WI38 (cell line): Measurements from ENCODE around the gene ADIPOQ.
"Not testable (repeated sequence)": the region's sequence is repeated elsewhere in the genome, so short reads cannot be mapped to it uniquely, and the experiment has no call there.

Experiments
- H3K4me3 ChIP-seq: 2 replicates; pipeline ENCODE4 v1.5.1; 2011; ENCODE audit warnings: low read depth, mild to moderate bottlenecking, control low read depth, low read length
- TF ChIP-seq, protein P1 (sequence below): IDR thresholded peaks from 2 replicates; pipeline ENCODE4 v1.5.1; 2012; ENCODE audit warnings: low read depth, mild to moderate bottlenecking, control low read depth, low read length

ADIPOQ gene

DNA sequence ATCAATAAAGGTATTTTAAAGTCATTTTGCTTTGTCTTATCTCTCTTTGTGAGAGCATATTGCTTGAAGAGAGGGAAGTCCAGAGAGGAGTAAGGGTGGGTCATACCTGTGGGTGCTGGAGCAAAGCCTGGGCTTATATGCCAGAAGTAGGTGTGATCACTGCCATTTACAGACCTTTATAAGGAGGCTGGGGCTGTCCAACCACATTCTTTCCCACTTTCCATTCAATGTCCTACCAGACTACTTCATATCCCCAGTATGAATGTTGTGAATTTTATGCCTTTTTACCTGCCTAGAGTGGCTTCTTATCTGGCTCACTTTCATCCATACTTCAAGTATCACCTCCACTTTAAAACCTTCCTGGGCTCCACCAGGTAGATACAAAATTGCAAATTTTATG, 48.4 kb downstream of the ADIPOQ start:
- TF ChIP-seq, protein P1, sequence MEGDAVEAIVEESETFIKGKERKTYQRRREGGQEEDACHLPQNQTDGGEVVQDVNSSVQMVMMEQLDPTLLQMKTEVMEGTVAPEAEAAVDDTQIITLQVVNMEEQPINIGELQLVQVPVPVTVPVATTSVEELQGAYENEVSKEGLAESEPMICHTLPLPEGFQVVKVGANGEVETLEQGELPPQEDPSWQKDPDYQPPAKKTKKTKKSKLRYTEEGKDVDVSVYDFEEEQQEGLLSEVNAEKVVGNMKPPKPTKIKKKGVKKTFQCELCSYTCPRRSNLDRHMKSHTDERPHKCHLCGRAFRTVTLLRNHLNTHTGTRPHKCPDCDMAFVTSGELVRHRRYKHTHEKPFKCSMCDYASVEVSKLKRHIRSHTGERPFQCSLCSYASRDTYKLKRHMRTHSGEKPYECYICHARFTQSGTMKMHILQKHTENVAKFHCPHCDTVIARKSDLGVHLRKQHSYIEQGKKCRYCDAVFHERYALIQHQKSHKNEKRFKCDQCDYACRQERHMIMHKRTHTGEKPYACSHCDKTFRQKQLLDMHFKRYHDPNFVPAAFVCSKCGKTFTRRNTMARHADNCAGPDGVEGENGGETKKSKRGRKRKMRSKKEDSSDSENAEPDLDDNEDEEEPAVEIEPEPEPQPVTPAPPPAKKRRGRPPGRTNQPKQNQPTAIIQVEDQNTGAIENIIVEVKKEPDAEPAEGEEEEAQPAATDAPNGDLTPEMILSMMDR = no peak
- H3K4me3 ChIP-seq = no peak overlapping the region

- H3K4me3 ChIP-seq = not testable (repeated sequence)
Measured at GRCh38 chr3:186893071-186893470, 50.6 kb downstream of the ADIPOQ start.

GRCh38 chr3:186895406-186895805, 52.9 kb downstream of the ADIPOQ start:
- H3K4me3 ChIP-seq = no peak overlapping the region
- TF ChIP-seq, protein P1 = no peak

DNA sequence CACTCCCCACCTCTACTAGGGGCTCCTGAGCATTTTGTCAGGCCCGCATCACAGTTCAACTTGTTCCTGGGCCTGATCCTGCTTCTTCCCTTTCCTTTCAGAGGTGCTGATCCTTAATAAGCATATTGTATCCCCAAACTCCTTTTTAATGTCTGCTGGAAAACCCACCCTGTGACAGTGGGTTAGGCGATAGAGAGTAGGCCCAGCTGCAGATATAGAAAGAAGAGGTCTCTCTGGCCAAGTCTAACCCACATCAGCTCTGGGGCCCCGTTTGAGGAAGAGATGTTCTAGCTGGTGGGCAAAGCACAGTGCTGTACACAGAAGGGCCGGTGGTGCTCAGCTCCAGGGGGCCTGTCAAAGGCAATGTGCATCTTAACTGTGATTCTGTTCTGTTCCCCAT, 53.5 kb downstream of the ADIPOQ start:
- H3K4me3 ChIP-seq = no peak overlapping the region
- TF ChIP-seq, protein P1 = no peak

DNA sequence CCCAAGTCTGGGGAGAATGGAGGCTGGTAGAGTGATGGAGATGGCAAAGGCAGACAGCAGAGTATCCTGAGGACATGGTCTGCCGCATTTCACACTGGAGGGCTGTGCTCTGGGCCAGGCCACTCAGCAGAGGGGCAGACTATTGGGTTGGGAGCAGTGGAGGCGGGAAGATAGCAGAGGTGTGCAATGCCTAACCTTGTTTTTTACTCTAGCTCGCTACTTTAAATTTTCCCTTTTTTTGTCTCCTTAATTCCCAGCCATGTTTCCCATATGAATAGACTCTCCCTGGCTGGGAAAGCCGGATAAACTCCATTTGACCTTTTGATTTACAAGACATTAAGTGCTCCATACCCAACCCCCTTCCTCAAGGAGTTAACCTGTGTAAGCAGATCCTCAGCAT, 54.4 kb downstream of the ADIPOQ start:
- TF ChIP-seq, protein P1 = no peak
- H3K4me3 ChIP-seq = no peak overlapping the region

- TF ChIP-seq, protein P1 = no peak
Measured at GRCh38 chr3:186901135-186901734, 58.7 kb downstream of the ADIPOQ start.

DNA sequence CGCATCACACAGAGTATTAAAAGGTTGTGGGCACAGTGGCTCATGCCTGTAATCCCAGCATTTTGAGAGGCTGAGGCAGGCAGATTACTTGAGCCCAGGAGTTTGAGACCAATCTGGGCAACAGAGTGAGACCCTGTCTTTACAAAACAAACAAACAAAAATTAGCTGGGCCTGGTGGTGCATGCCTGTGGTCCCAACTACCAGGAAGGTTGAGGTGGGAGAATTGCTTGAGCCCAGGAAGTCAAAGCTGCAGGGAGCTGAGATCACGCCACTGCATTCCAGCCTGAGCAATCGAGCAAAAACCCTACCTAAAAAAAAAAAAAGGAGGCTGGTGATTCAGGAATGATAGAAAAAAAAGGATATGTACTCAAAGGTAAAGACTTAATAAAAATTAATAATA, 59.6 kb downstream of the ADIPOQ start:
- TF ChIP-seq, protein P1 = no peak
- no peak overlapping the region for H3K4me3 ChIP-seq

More at GRCh38 chr3:186901135-186901734, 58.7 kb downstream of the ADIPOQ start:
- H3K4me3 ChIP-seq = no peak overlapping the region

- TF ChIP-seq, protein P1 = no peak
- no peak overlapping the region for H3K4me3 ChIP-seq
Measured at GRCh38 chr3:186902713-186903112, 60.2 kb downstream of the ADIPOQ start.

DNA sequence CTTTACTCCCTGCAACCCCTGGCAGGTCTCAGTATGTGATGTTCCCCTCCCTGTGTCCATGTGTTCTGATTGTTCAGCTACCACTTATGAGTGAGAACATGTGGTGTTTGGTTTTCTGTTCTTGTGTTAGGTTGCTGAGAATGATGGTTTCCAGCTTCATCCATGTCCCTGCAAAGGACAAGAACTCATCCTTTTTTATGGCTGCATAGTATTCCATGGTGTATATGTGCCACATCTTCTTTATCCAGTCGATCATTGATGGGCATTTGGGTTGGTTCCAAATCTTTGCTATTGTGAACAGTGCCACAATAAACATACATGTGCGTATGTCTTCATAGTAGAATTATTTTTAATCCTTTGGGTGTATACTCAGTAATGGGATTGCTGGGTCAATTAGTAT, 61.2 kb downstream of the ADIPOQ start:
- not testable (repeated sequence) for H3K4me3 ChIP-seq

GRCh38 chr3:186907075-186907474, 64.6 kb downstream of the ADIPOQ start:
- H3K4me3 ChIP-seq = not testable (repeated sequence)
